Skeletal muscle satellite cell (primary cell): ENCODE measurements around the gene NOS1AP.
A peak's percentile ranks its signal among the peaks of the same experiment; 100 is the strongest.

ENCODE experiments used
- H3K27me3 ChIP-seq: 2 replicates; pipeline ENCODE4 v1.7.0; 2013; ENCODE audit warnings: low read length; ENCODE audit not compliant: control insufficient read depth, insufficient read depth
- H3K36me3 ChIP-seq: 2 replicates; pipeline ENCODE4 v1.7.0; 2013; ENCODE audit warnings: mild to moderate bottlenecking, control low read depth, low read length; ENCODE audit not compliant: insufficient read depth
- H3K4me1 ChIP-seq: 2 replicates; pipeline ENCODE4 v1.7.0; 2013; ENCODE audit warnings: low read length; ENCODE audit not compliant: control insufficient read depth, insufficient read depth
- H3K4me2 ChIP-seq: 2 replicates; pipeline ENCODE4 v1.7.0; 2013; ENCODE audit warnings: mild to moderate bottlenecking, low read length
- H3K4me3 ChIP-seq: 2 replicates; pipeline ENCODE4 v1.7.0; 2013; ENCODE audit warnings: low read length
- H3K9ac ChIP-seq: 2 replicates; pipeline ENCODE4 v1.7.0; 2013; ENCODE audit warnings: mild to moderate bottlenecking, low read depth, low read length, moderate library complexity
- H3K9me3 ChIP-seq: replicated peaks from 2 replicates; pipeline ENCODE4 v1.7.0; 2013; ENCODE audit warnings: mild to moderate bottlenecking, control low read depth, low read length

The NOS1AP gene

DNA sequence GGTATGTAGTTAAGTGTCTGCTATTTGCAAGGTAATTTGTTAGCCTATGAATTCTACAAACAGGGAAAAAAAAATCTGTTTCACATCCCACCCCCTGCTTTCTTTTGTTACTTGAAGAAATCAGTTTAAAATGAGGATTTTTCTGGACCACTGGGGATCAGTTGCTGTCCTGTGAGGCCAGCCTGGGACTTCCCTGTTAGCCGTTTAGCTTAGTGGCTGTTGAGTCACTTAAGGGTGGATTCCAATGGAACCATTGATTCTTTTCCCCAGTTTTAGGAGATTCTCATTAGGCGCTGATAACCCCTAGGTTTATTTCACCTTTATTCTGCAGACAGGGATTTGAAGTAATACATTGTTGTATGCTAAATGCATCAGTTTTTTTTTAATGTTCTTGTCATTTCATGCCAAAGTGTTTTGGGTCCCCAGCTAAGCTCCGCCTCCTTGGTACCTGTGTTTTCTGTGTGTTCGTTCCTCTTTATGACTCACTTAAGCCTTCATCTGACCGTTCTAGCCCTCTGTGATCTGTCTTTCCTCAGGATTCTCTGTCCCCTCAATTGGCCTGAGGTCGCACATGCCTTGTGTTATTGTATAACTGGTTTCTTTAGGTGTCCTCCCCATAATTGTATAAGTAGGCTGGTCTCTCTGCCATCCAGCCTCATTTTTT lies 59.3 kb downstream of the NOS1AP start:
- no peaks in the 10 kb centered on the region for H3K36me3 ChIP-seq
- H3K9ac ChIP-seq, result no peak overlapping the region
- no peak overlapping the region for H3K4me2 ChIP-seq
- no peak overlapping the region for H3K4me3 ChIP-seq
- H3K27me3 ChIP-seq, result no peaks in the 10 kb centered on the region
- peaks cover 6% of the 10 kb centered on the region for H3K4me1 ChIP-seq
- H3K9me3 ChIP-seq, result no peaks in the 10 kb centered on the region

DNA sequence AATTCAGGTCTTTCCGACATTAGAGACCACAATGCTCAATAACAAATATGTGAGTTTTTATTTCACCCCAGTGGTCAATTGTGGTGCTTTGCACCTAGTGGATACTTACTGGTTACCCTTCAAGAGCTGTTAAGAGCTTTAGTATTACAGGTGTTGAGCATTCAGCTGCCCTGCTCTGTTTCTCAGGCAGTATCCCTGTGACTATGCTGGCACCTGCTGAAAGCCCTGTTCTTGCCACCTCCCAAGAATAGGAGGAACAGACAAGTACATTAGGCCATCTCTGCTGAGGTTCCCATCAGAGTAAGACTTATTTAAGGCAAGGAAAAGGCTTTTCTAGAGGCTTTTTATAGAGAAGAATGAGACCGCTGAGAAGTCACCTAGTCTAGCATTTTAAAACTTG lies 60.8 kb downstream of the NOS1AP start:
- H3K27me3 ChIP-seq, result no peaks in the 10 kb centered on the region
- H3K9ac ChIP-seq, result no peak overlapping the region
- no peak overlapping the region for H3K4me2 ChIP-seq
- no peaks in the 10 kb centered on the region for H3K9me3 ChIP-seq
- peaks cover 6% of the 10 kb centered on the region for H3K4me1 ChIP-seq
- H3K4me3 ChIP-seq, result no peak overlapping the region
- no peaks in the 10 kb centered on the region for H3K36me3 ChIP-seq

DNA sequence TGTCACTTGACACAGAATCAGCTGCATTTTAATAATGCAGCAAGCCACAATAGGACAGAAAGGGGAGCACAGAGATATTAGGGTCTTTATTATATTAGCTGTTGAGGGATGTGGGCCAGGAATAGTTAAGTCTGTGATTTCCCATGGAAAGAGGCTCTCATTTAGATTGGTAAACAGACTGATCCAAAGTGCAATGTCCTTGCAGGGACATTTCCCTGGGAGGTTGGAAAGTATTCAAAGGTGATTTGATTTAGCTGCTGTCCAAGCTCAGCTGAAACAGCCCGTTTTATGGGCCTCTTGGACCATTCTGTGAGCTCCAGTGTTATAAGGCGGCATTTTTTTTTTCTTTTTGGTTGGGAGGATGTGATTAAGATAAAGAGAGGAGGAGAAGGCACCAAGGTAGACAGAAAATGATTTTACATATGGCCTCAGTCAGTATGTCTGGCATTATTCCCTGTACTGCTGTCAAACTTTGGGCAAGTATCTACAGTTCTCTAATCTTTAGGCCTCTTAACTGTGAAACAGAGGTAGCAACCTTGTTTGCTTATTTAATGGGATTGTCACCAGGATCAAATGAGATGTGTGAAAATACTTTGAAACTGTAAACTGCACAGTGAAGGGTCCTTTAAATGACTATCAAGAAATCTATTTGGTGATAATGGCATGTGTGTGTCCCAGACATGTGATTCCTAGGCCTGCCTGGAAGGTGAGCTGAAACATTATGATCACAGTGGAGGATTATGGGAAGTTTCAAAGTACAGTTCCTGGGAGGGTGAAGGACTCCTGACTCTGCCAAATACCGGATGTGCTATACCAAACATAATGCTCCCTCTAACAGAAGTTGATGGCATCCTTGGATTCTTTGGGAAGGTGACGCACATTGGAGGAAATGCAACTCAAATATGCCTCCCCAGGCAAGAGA lies 62.2 kb downstream of the NOS1AP start:
- no peak overlapping the region for H3K4me3 ChIP-seq
- no peaks in the 10 kb centered on the region for H3K9me3 ChIP-seq
- H3K4me2 ChIP-seq, result no peak overlapping the region
- H3K36me3 ChIP-seq, result no peaks in the 10 kb centered on the region
- H3K9ac ChIP-seq, result no peak overlapping the region
- no peaks in the 10 kb centered on the region for H3K27me3 ChIP-seq
- peaks cover 11% of the 10 kb centered on the region for H3K4me1 ChIP-seq

DNA sequence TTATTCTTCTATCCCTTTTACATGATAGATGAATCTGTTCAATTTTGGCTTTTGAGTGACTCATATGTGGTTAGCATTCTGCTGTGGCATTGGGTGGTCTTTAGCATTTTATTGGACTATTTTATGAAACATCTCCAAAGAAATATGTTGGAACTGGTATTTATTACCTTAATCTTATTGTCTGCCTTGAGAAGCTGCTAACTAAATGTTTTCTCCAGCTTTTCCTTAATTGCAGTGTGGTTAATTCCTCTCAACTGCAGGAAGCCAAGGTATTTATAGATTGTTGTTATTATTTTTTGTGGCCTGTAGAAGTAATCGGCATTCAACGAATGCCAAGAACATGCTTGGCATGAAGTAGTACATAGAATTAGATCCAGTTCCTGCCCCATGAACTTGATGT lies 64.1 kb downstream of the NOS1AP start:
- peaks cover 23% of the 10 kb centered on the region for H3K4me1 ChIP-seq
- no peaks in the 10 kb centered on the region for H3K36me3 ChIP-seq
- H3K4me3 ChIP-seq, result no peak overlapping the region
- no peaks in the 10 kb centered on the region for H3K9me3 ChIP-seq
- H3K27me3 ChIP-seq, result no peaks in the 10 kb centered on the region
- H3K4me2 ChIP-seq, result no peak overlapping the region
- H3K9ac ChIP-seq, result no peak overlapping the region

DNA sequence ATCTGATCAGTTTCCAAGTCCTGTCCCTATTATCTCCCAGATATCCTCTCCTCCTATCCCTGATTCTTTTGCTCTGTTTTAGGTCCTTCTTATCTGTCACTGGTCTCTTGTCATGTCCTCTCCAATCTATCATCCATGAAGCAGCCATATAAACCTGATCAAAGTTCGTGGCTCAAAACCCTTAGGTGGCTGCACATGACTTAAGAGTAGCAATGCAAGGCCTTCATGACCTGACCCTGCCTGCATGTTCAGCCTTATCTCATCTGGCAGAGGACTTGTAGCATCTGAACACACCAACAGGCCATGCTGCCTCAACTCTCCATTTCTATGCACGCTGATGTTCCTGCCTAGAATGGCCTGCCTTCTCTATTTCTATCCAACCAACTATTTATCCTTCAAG lies 65.2 kb downstream of the NOS1AP start:
- H3K9me3 ChIP-seq, result no peaks in the 10 kb centered on the region
- H3K4me1 ChIP-seq, result peaks cover 23% of the 10 kb centered on the region

DNA sequence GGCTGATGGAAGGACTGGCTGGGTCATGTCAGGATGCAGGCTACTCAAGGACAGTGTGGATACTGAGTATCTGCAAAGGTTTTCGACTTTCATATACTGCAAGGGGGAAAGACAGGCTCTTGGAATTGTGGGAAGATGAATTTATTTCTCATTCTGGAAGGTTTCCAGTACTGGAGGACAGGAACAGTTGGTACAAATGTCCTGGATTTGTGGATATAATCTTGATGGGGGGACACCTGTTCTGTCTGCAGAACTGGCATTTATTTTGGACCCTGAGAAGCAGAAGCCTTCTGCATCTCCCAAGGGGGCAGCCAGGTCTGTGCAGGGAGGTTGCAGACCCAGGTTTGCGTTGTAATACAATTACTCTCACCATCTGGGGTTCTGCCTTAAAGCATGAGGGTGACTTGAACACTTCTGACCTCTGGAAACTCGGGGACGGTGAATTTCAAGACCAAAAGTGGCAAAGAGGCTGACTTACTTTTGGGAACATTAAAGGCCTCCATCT lies 65.8 kb downstream of the NOS1AP start:
- H3K9ac ChIP-seq, result no peak overlapping the region
- no peak overlapping the region for H3K4me3 ChIP-seq
- no peaks in the 10 kb centered on the region for H3K36me3 ChIP-seq
- peaks cover 23% of the 10 kb centered on the region for H3K4me1 ChIP-seq
- no peaks in the 10 kb centered on the region for H3K9me3 ChIP-seq
- no peaks in the 10 kb centered on the region for H3K27me3 ChIP-seq
- H3K4me2 ChIP-seq, result no peak overlapping the region

More for the DNA sequence above, 65.2 kb downstream of the NOS1AP start:
- Histone ChIP-seq H3K9ac (no peak overlapping the region), H3K4me2 (no peak overlapping the region), H3K27me3 (no peaks in the 10 kb centered on the region), H3K4me3 (no peak overlapping the region), H3K36me3 (no peaks in the 10 kb centered on the region)

DNA sequence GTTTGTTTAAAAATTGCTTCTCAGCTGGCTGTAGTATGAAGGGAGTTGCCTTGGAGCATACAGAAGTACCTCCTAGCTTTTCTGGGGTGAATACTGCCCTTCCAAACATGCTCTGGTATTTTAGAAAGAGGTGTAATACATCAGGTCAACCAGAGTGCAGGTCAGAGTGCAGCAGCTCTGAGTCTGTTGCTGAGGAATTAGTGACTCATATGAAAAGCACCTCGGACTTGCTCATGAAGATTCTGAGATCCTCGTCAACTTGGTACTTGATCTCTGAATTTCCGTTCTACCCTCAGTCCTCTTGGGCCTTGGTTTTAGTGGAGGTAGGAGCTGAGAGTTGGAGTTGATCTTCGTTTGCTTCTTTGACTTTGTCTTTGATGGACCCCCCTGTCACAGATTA lies 67.3 kb downstream of the NOS1AP start:
- Histone ChIP-seq H3K4me3 (no peak overlapping the region), H3K9ac (no peak overlapping the region), H3K27me3 (no peaks in the 10 kb centered on the region), H3K36me3 (no peaks in the 10 kb centered on the region), H3K4me2 (peak overlapping the region; percentile 39), H3K4me1 (peaks cover 30% of the 10 kb centered on the region), H3K9me3 (no peaks in the 10 kb centered on the region)

DNA sequence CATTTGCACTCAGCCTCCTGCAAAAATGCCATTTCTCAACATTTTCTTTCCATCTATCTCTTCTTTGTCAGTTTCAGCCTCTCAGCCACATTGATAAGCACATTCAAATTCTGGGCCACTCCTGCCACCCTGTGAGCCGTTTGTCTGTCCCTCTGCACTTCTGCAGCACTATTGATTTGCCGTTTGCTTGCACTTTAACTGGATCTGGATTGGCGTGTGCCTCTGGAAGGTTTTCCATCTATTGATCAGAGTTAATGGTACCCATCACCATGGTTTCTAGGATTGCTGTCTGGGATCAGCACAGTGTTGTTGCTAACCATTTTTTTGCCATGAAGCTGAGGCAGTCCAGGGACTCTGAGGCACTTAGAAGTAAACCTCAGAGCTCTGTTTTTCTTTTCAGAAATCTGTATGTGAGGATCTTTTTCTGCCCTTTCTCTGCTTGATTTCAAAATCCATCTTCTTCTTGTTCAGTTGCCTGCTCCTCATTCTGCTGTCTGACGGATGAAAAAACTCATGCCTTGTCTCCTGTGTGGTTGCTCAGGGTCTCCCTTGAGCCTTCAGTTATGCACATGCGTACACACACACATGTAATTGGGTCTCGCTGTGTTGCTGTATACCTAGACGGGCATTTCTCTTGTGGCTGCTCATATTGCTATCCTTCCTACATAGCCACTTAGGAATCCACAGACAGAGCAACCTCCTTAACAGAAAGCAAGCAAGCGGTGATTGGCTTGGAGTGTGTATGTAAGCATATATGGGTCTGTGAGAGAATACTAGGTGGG lies 67.9 kb downstream of the NOS1AP start:
- peak overlapping the region; percentile 39 for H3K4me2 ChIP-seq
- no peak overlapping the region for H3K4me3 ChIP-seq
- peaks cover 32% of the 10 kb centered on the region for H3K4me1 ChIP-seq
- H3K36me3 ChIP-seq, result no peaks in the 10 kb centered on the region
- H3K9ac ChIP-seq, result no peak overlapping the region
- H3K27me3 ChIP-seq, result no peaks in the 10 kb centered on the region
- H3K9me3 ChIP-seq, result no peaks in the 10 kb centered on the region

DNA sequence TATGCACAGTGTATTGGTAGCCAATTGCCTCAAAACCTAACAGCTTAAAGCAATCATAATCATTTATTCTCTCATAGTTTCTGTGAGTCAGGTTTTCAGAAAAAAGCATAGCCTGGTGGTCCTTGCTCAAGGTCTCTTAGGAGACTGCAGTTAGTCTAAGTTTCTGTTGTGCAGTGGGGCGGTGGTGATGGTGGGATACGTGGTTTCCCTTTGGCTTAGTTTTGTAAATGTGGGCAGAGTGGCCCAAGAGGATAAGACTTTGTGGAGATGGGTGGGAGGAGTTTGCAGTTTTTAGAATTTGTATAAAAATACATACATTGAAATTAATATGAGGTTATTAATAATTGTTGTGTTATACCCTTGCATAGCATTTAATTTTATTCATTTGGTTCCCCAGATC lies 68.6 kb downstream of the NOS1AP start:
- no peaks in the 10 kb centered on the region for H3K36me3 ChIP-seq
- H3K4me2 ChIP-seq, result no peak overlapping the region
- H3K4me3 ChIP-seq, result no peak overlapping the region
- no peak overlapping the region for H3K9ac ChIP-seq
- no peaks in the 10 kb centered on the region for H3K27me3 ChIP-seq
- no peaks in the 10 kb centered on the region for H3K9me3 ChIP-seq
- peaks cover 32% of the 10 kb centered on the region for H3K4me1 ChIP-seq

DNA sequence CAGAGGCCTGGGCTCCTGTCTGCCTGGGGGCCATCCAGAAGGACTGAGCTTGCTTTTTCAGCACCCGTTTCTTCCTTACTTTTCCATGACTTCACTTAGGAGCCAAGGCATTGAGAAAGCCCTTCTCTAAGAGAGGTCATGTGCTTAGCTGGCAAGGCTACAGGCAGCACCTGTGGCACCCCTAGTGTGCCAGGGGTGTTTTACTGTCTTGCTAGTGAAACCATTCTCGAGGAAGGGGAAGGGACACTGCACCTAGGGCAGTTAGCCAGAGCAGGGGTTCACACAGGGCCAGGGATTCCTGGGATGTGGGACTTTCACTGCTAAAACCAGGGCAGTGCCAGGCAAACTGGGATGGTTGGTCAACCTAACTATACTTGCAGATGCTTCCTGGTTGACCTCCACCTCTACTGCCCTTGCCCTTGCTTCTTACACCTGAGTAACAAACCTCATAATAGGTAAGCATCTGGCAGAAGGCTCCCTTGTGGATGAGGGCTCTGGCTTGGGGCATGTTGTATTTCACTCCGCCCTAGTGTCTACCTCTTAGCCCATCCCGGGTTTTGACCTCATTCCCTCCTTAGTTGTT lies 69.2 kb downstream of the NOS1AP start:
- no peaks in the 10 kb centered on the region for H3K27me3 ChIP-seq
- H3K9me3 ChIP-seq, result no peaks in the 10 kb centered on the region
- no peak overlapping the region for H3K4me2 ChIP-seq
- no peak overlapping the region for H3K9ac ChIP-seq
- no peak overlapping the region for H3K4me3 ChIP-seq
- H3K4me1 ChIP-seq, result peaks cover 27% of the 10 kb centered on the region
- H3K36me3 ChIP-seq, result no peaks in the 10 kb centered on the region

DNA sequence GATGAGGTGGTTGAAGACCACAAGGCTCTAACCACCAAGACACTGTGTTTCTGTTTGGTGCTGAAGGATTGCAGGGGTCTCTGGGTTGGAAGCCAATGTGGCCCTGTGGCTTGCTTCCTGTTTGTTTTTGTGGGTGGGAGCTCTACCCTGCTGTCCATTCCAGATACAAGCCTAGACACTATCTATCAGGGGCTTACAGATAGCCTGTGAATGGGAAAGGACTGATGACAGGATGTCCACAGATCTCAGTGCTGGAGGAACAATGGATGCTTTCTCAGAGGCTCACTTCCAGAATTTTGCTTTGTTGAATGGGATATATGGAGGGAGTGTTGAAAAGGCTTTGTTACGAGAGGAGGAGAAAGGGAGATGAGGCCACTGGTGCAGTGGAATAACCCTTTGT lies 69.7 kb downstream of the NOS1AP start:
- H3K9ac ChIP-seq, result no peak overlapping the region
- H3K4me1 ChIP-seq, result peaks cover 26% of the 10 kb centered on the region

More for the DNA sequence above, 69.7 kb downstream of the NOS1AP start:
- Histone ChIP-seq H3K36me3 (no peaks in the 10 kb centered on the region), H3K4me2 (no peak overlapping the region), H3K4me3 (no peak overlapping the region), H3K27me3 (no peaks in the 10 kb centered on the region), H3K9me3 (no peaks in the 10 kb centered on the region)
